Left lung (tissue), 10 donors: ENCODE results near the gene KCNJ4. TPM values are rescaled to one million over a fixed set of nuclear protein-coding genes. Genes with fewer than 3 reads are reported as not detected.
"Not testable (repeated sequence)": the region's sequence is repeated elsewhere in the genome, so short reads cannot be mapped to it uniquely, and the experiment has no call there.

Source experiments
- ATAC-seq: fragments of 200-7000 bp; cut with Tn5 transposase; one replicate; pipeline ENCODE4 v1.9.1; 2020; ENCODE audit warnings: moderate library complexity
- DNase-seq, 4 donors: peaks; one replicate each; pipeline ENCODE4 v3.0.0-alpha.2; 2013 to 2020
- H3K27ac ChIP-seq, 2 donors: fragments of 200-600 bp; sonication (generic) in 1 of 2; one replicate each; pipeline versions ENCODE4 v1.5.0 to v1.8.0; 2020 to 2021
- H3K27me3 ChIP-seq, 2 donors: fragments of 200-600 bp; sonication (generic) in 1 of 2; one replicate each; pipeline versions ENCODE4 v1.5.0 to v1.8.0; 2020 to 2021
- H3K36me3 ChIP-seq, 2 donors: fragments of 200-600 bp; sonication (generic) in 1 of 2; one replicate each; pipeline versions ENCODE4 v1.5.0 to v1.8.0; 2020 to 2021
- H3K4me1 ChIP-seq, 2 donors: fragments of 200-600 bp; one replicate each; pipeline ENCODE4 v1.8.0; 2021
- H3K4me3 ChIP-seq, 2 donors: fragments of 200-600 bp; sonication (generic) in 1 of 2; one replicate each; pipeline versions ENCODE4 v1.5.0 to v1.8.0; 2020 to 2021; ENCODE audit warnings: mild to moderate bottlenecking in 1 of 2
- H3K9me3 ChIP-seq, 2 donors: fragments of 200-600 bp; sonication (generic) in 1 of 2; one replicate each; pipeline versions ENCODE4 v1.5.0 to v1.8.0; 2020 to 2021
- intact Hi-C, 2 donors: fragments of 100-400 bp; cut with DNase I; formaldehyde crosslinking; loops; one replicate each; pipeline versions ENCODE4 v1.11.2 to v1.14.2; 2022
- polyA plus RNA-seq, 6 donors: library from polyadenylated mRNA; unstranded; fragments of 120-200 nt; gene quantifications; one replicate each; pipeline ENCODE4 v1.2.1, GENCODE V29; 2013; ENCODE audit not compliant: insufficient read length in 6 of 6
- total RNA-seq, 2 donors: library from RNA; stranded (reverse); fragmentation: NEBNext Ultra II Directional; extraction: Animal tissue kit (Norgen Biotek cat#: 25700); gene quantifications; one replicate each; pipeline ENCODE4 v1.2.1, GENCODE V29; 2021
- TF ChIP-seq, protein P1 (sequence below), 2 donors: fragments of 200-600 bp; sonication (generic) in 1 of 2; IDR thresholded peaks; one replicate each; pipeline versions ENCODE4 v1.5.0 to v1.8.0; 2021; ENCODE audit warnings: antibody characterized with exemption in 2 of 2
- donor health status: DM: no; HTN: yes; CAD: no.
- donor health status: DM: no; HTN: no; CAD: no.

The KCNJ4 gene
- total and polyA plus RNA-seq, 8 donors, result 0.07 TPM; not detected in 6

DNA sequence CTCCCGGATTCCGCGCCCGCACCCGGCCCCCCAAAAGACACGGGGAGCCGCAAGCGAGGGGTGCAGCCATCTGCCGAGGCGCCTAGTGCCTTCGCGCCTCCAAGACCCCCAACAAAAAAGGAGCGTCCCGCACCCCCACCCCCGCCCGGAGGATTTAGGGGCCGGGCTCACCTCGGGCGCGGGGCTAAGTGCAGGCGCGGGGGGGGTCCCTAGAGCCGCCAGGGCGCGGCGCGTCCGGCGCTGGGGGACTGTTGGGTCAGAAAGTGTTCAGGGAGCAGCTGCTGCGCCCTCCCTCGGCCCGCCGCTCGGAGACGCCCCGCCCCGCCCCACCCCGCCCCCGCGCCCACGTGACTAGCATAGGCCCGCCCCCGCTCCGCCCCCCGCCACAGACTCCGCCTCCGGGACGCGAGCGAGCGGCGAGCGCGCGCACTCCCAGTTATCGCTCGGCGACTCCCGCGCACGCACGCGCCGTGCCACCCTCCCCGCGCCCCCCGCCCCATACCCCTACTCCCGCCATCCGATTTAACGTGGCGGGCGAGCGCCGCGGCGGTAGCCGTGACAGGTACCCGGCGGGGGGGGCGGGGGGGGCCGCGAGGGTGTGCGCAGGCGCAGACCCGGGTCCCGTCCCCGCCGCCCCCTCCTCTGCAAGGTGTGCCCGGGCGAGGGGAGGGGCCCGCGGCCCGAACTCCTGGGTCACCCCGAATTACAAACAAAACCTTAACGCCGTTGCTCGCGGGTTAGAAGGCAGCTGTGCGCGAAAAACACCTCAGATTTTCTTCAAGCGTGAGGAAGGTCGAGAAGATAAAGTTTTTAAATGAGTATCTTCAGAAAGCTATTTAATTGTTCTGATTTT lies 56.2 kb downstream of the KCNJ4 start:
- Histone ChIP-seq H3K36me3 (no peaks in the 10 kb centered on the region), H3K9me3 (no peaks in the 10 kb centered on the region), H3K27ac (peak overlapping the region; percentile 92 to 93), H3K4me1 (peaks cover 19 to 54% of the 10 kb centered on the region in 2 donors), H3K4me3 (peak overlapping the region; percentile 71 to 88), H3K27me3 (no peaks in the 10 kb centered on the region)
- peak; percentile 90 for ATAC-seq
- intact Hi-C loops, result no loop called here
- TF ChIP-seq, protein P1, sequence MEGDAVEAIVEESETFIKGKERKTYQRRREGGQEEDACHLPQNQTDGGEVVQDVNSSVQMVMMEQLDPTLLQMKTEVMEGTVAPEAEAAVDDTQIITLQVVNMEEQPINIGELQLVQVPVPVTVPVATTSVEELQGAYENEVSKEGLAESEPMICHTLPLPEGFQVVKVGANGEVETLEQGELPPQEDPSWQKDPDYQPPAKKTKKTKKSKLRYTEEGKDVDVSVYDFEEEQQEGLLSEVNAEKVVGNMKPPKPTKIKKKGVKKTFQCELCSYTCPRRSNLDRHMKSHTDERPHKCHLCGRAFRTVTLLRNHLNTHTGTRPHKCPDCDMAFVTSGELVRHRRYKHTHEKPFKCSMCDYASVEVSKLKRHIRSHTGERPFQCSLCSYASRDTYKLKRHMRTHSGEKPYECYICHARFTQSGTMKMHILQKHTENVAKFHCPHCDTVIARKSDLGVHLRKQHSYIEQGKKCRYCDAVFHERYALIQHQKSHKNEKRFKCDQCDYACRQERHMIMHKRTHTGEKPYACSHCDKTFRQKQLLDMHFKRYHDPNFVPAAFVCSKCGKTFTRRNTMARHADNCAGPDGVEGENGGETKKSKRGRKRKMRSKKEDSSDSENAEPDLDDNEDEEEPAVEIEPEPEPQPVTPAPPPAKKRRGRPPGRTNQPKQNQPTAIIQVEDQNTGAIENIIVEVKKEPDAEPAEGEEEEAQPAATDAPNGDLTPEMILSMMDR (IDR thresholded peaks at IDR 0.05), result no peak
- peak in 3 of 4 donors; percentile 87 to 93 (median 88) for DNase-seq

DNA sequence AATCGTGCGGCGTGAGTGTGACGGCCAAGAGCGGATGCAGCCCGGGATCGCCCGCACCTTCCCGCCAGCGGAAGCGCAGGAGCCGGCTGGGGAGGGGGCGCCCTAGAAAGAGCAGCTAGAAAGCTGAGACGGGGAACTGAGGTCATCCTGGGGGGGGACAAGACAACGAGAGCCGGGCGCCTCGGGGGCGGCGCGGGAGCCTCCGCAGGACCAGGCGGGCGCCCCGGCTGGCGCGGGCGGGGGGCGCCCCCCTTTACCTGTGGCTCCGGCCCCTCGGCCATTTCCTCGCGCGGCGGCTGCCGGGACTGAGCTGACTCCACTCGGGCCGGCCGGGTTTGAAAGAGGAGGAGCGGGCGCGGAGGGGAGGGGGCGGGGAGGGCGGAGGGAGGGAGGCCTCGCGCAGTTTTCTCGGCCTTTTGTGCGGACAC lies 56.8 kb downstream of the KCNJ4 start:
- H3K27me3 ChIP-seq, H3K36me3 ChIP-seq, intact Hi-C loops, H3K9me3 ChIP-seq: not testable (repeated sequence)
- peak; percentile 79 for ATAC-seq
- DNase-seq, result peak in 3 of 4 donors; percentile 74 to 91 (median 79)
- Histone ChIP-seq H3K4me1 (peaks cover 19 to 58% of the 10 kb centered on the region in 2 donors), H3K4me3 (peak overlapping the region; percentile 71 to 88), H3K27ac (peak overlapping the region; percentile 92 to 93)

DNA sequence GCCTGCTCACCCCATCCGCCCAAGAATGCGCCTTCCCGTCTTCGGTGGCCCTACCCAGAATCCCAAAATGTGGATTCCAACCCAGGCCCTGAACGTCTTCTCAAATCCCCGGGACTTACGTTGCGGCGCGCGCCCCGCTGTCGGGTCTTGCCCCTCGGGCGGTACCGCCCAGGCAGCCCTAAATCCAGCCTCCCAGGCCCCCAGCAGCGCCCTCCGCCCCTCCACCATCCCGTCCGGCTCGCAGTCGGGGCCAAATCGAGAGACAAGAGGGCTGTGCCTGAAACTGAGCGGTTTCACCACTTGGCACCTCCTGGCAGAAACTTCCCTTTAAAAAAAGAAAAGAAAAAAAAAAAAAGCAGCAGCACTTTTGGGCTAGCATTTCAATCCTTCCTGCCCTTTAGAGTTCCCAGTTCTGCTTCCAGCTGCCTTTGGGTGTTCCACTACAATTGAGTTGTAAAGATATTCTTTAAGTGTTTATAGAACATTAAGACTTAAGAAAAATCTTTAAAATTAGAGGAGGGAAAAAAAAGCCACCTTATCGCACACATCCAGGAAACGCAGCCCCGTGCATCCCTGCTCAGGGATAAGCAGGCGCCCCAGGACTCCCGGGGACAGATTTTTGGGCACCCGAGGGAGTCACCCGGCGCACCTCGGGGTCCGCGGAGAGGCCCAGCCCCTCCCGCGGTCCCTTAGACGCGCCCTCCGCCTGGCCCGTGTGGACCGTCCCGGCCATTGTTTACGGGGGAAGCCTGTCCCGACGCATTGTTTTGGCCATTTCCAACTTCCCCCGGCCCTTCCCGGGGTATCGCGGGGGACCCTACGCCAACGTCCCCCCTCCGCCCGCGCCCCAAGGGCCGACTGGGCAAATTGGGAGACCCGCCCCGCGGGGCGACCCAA lies 57.6 kb downstream of the KCNJ4 start:
- H3K36me3 ChIP-seq, result no peaks in the 10 kb centered on the region
- DNase-seq (peak in 3 of 4 donors; percentile 61 to 90 (median 61)), ATAC-seq (peak; percentile 41)

DNA sequence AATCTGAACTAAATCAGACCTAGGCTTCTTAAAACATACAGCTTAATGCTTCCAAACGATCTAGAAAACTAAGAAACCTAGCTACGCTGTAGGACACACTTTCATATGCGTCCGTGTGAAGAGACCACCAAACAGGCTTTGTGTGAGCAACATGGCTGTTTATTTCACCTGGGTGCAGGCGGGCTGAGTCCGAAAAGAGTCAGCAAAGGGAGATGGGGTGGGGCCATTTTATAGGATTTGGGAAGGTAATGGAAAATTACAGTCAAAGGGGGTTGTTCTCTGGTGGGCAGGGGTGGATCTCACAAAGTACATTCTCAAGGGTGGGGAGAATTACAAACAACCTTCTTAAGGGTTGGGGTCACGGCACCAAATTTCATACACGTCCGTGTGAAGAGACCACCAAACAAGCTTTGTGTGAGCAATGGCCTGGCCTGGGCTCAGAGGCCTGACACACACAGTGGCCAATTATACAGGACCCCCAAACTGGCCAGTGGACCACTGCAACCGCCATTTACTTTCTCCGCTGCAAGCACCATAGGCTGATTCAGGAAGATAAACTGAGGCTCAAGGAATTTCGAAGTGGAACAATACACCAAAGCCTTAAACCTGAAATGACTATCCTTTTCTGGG lies 58.4 kb downstream of the KCNJ4 start:
- Histone ChIP-seq H3K27ac (peak overlapping the region; percentile 92 to 93), H3K4me3 (peak overlapping the region in 1 of 2 donors; percentile 88), H3K4me1 (peaks cover 19 to 62% of the 10 kb centered on the region in 2 donors)
- H3K9me3 ChIP-seq, DNase-seq, intact Hi-C loops, H3K36me3 ChIP-seq, ATAC-seq, H3K27me3 ChIP-seq: not testable (repeated sequence)

More for the DNA sequence above, 57.6 kb downstream of the KCNJ4 start:
- H3K4me1 ChIP-seq, result peaks cover 19 to 65% of the 10 kb centered on the region in 2 donors
- intact Hi-C loops, result no loop called here
- H3K4me3 ChIP-seq, result peak overlapping the region; percentile 71 to 88
- TF ChIP-seq, protein P1 (IDR thresholded peaks at IDR 0.05), result no peak
- H3K27me3 ChIP-seq, result no peaks in the 10 kb centered on the region
- H3K9me3 ChIP-seq, result no peaks in the 10 kb centered on the region
- H3K27ac ChIP-seq, result peak overlapping the region; percentile 92 to 93

DNA sequence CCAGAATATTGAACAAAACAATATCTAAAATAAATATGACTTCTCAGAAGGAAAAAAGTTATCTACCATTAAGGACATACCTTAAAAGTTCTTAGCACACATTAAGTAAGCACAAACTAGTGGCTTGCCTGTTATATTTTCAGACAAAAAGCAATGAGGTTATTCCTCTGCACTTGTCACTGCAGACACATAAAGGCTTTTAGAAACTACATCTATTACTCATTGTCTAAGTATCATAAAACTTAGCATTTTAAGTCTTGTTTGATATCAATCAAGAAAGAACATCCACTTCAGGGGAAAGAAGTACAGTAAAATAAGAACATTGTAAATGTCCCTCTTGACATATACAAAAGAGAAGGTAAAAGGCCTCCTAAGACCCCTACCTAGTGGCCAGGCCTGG lies 59.1 kb downstream of the KCNJ4 start:
- H3K9me3 ChIP-seq, H3K36me3 ChIP-seq, DNase-seq, ATAC-seq, H3K4me3 ChIP-seq, intact Hi-C loops, H3K27me3 ChIP-seq: not testable (repeated sequence)
- H3K27ac ChIP-seq, result peak overlapping the region; percentile 26 to 72
- H3K4me1 ChIP-seq, result peaks cover 19 to 56% of the 10 kb centered on the region in 2 donors

DNA sequence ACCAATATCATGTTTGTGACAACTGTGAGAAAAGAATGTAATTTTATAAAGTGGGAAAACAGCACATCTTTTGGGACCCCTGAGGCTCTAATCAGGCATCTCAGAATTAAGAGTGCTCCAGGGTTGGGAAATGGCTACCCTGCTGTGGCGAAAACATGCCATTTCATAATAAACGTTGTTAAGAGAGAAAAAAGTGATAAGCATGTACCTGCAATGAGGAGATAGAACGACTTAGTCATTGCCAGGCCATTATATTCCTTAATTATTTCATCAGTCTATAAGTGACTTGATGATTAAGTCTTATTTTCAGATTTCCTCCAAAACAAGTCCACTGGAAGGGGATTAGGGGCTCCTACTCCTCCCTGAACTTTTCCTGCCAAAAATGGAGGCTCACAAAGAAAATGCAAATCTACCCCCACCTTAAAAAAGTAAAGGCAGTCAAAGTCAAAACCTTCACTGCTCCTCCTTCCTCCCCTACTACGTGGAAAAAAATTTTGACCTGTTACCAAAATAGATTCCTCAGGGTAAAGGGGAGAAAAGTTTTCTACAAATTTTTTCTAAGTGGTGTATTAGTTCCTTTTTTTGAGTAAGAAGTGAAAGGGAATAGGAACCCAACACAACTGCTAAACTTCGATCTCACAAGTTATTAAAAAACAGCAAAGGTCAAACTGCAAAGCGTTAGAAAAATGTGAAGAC lies 59.9 kb downstream of the KCNJ4 start:
- DNase-seq, intact Hi-C loops, ATAC-seq, H3K9me3 ChIP-seq, H3K36me3 ChIP-seq, H3K27me3 ChIP-seq: not testable (repeated sequence)
- H3K27ac ChIP-seq, result peak overlapping the region; percentile 26 to 72
- peak overlapping the region in 1 of 2 donors; percentile 4 for H3K4me3 ChIP-seq
- peaks cover 19 to 50% of the 10 kb centered on the region in 2 donors for H3K4me1 ChIP-seq

DNA sequence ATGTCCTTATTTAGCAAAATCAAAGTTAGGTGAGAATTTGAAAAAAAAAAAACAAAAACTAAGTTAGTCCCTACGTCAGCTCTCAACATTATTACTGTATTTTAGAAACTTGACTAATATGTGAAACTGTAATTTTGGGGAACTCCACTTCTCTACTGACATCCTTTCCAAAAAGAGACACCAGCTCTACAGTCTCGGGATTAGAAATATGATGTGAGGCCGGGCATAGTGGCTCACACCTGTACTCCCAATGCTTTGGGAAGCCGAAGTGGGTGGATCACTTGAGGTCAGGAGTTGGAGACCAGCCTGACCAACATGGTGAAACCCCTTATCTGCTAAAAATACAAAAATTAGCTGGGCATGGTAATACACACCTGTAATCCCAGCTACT lies 65.6 kb downstream of the KCNJ4 start:
- H3K27ac ChIP-seq, H3K9me3 ChIP-seq, H3K27me3 ChIP-seq, ATAC-seq, H3K4me3 ChIP-seq, H3K36me3 ChIP-seq, DNase-seq, intact Hi-C loops: not testable (repeated sequence)
- H3K4me1 ChIP-seq, result peaks cover 8 to 28% of the 10 kb centered on the region in 2 donors

DNA sequence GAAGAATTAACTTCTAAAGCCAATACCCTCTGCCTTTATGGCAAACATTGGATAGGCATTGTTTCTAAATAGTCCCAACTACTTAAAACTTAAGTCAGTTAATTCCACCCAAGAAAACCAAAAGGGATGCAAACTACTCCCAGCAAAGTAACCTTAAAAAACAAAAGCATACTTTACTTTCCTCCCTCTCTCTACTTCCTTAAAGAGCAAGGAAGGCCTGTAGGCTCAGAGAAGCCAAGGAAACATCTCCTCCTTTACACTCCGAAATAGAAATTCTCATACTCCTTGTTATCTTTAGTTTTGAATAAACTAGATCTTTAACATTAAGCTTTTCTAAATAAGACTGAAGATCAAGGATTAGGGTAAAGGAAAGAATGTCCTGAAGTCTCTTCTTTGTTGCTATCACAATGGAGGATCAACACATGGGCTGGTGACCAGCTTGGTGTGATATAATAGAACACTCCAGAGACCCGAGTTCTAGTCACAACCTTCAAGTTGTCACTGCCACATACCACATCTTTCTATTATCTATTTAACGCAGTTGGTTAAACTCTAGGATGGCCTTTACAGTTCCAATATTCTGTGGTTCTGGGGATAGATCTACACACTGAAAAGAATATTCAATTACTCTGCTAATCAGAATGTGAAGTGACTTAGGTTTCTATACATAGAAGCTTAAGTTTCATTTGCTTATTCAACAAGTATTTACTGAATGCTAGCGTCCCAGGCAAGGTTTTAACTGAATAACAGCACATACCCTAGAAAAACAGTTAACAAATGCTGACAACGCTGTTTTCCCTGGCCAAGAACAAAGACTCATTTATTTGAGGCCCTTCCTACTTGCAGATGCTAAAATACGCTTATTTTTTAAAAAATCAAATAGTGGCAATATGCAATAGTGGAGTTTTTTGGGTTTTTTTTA lies 66.2 kb downstream of the KCNJ4 start:
- DNase-seq, H3K27ac ChIP-seq, H3K27me3 ChIP-seq, intact Hi-C loops, H3K9me3 ChIP-seq, H3K36me3 ChIP-seq, H3K4me3 ChIP-seq: not testable (repeated sequence)
- peak; percentile 22 for ATAC-seq
- H3K4me1 ChIP-seq, result peaks cover 4 to 22% of the 10 kb centered on the region in 2 donors

DNA sequence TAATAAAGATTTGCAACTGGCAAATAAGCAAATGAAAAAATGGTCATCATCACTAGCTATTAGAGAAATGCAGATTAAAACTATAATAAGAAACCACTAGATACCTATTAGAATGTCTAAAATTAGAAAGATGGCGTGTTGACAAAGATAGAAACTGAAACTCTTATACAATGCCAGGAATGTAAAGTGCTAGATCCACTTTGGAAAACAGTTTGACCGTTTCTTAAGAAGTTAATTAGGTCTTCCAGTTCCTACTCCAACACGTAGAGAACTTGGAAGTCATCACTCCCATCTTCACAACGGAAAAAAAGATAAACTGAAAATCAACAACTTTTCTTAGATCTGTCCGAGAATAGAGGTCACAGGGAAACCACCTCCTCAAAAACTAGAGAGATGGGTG lies 68.1 kb downstream of the KCNJ4 start:
- H3K36me3 ChIP-seq, DNase-seq, intact Hi-C loops, H3K4me3 ChIP-seq, H3K9me3 ChIP-seq, ATAC-seq, H3K27me3 ChIP-seq: not testable (repeated sequence)
- peak overlapping the region in 1 of 2 donors; percentile 7 for H3K27ac ChIP-seq
- H3K4me1 ChIP-seq, result peaks cover 4 to 12% of the 10 kb centered on the region in 2 donors
